HepG2 (cell line): ENCODE results near the gene NELFCD. TPM values are rescaled to one million over a fixed set of nuclear protein-coding genes. Genes with fewer than 3 reads are reported as not detected.

Experiments used
- ATF7 ChIP-seq, 2 experiments: fragments of 450-650 bp in 1 of 2; sonication (generic) in 1 of 2; formaldehyde crosslinking in 1 of 2; IDR thresholded peaks; 2 replicates each; pipeline versions ENCODE4 v1.4.0 to v1.6.1; 2016 to 2020; ENCODE audit warnings: antibody characterized with exemption in 1 of 2, mild to moderate bottlenecking in 1 of 2, missing genetic modification reagents in 1 of 2
- BHLHE40 ChIP-seq: IDR thresholded peaks from 2 replicates; pipeline ENCODE4 v1.6.1; 2011; ENCODE audit warnings: low read length, improper control_type of control experiment
- CBX2 ChIP-seq, 2 experiments: fragments of 200-600 bp in 1 of 2; sonication (generic); formaldehyde crosslinking in 1 of 2; IDR thresholded peaks; 2 replicates each; pipeline versions ENCODE4 v1.7.0 to v1.8.1; 2018 to 2022; ENCODE audit warnings: low read depth in 2 of 2, low read length in 1 of 2, mild to moderate bottlenecking in 1 of 2, missing genetic modification reagents in 1 of 2
- GFI1 ChIP-seq: sonication (generic); formaldehyde crosslinking; IDR thresholded peaks from 2 replicates; pipeline ENCODE4 v1.5.0; 2020; ENCODE audit warnings: missing genetic modification reagents, mild to moderate bottlenecking, borderline replicate concordance
- HDAC1 ChIP-seq: sonication (generic); formaldehyde crosslinking; IDR thresholded peaks from 2 replicates; pipeline ENCODE4 v1.5.1; 2020; ENCODE audit warnings: mild to moderate bottlenecking, missing genetic modification reagents
- MAFK ChIP-seq, 2 experiments: IDR thresholded peaks in 1 of 2; conservative IDR thresholded peaks in 1 of 2; 2 replicates each; pipeline ENCODE4 v1.6.1; 2011; ENCODE audit warnings: improper control_type of control experiment in 2 of 2, low read length in 2 of 2
- RFX1 ChIP-seq: fragments of 450-650 bp; IDR thresholded peaks from 2 replicates; pipeline ENCODE4 v1.6.1; 2017
- SOX13 ChIP-seq, 3 experiments: fragments of 450-650 bp in 1 of 3; sonication (generic) in 1 of 3; formaldehyde crosslinking in 1 of 3; IDR thresholded peaks in 2 of 3; conservative IDR thresholded peaks in 1 of 3; 2 replicates each; pipeline versions ENCODE4 v1.5.0 to v1.6.1; 2016 to 2020; ENCODE audit warnings: antibody characterized with exemption in 1 of 3, mild to moderate bottlenecking in 1 of 3, missing compliant biosample characterization in 1 of 3, missing genetic modification reagents in 1 of 3, moderate library complexity in 1 of 3
- ZNF143 ChIP-seq: sonication (generic); formaldehyde crosslinking; IDR thresholded peaks from 2 replicates; pipeline ENCODE4 v1.4.0; 2020; ENCODE audit warnings: missing genetic modification reagents
- ZNF260 ChIP-seq: sonication (generic); formaldehyde crosslinking; IDR thresholded peaks from 2 replicates; pipeline ENCODE4 v1.4.0; 2020; ENCODE audit warnings: missing genetic modification reagents, low read depth, mild to moderate bottlenecking, borderline replicate concordance
- ZNF562 ChIP-seq: sonication (generic); formaldehyde crosslinking; IDR thresholded peaks from 2 replicates; pipeline ENCODE4 v1.8.0; 2022; ENCODE audit warnings: missing genetic modification reagents, borderline replicate concordance
- polyA plus RNA-seq, 8 experiments: library from polyadenylated mRNA; depleted of rRNA in 3 of 8; stranded (reverse) in 7 of 8; unstranded in 1 of 8; fragments of >200 nt; fragmentation: Illumina TruSeq in 4 of 8; extraction: Trizol in 4 of 8; gene quantifications; 2 replicates each; pipeline versions ENCODE4 v1.2.1 to v1.2.3, GENCODE V29; 2011 to 2016; ENCODE audit warnings: low read depth in 4 of 8, missing spikeins in 1 of 8, mixed read lengths in 1 of 8; ENCODE audit not compliant: insufficient read depth in 1 of 8
- total RNA-seq, 5 experiments: library from RNA; depleted of rRNA; stranded (reverse); fragments of >200 nt; fragmentation: Illumina TruSeq; extraction: Trizol; gene quantifications; 2 replicates each; pipeline ENCODE4 v1.2.3, GENCODE V29; 2016; ENCODE audit warnings: low read depth in 1 of 5
- TF ChIP-seq, protein P1 (sequence below): IDR thresholded peaks from 2 replicates; pipeline ENCODE4 v1.6.1; 2016
- TF ChIP-seq, protein P2 (sequence below): sonication (generic); formaldehyde crosslinking; IDR thresholded peaks from 2 replicates; pipeline ENCODE4 v1.9.0; 2021; ENCODE audit warnings: missing genetic modification reagents, mild to moderate bottlenecking, borderline replicate concordance
- TF ChIP-seq, protein P3 (sequence below): sonication (generic); formaldehyde crosslinking; IDR thresholded peaks from 2 replicates; pipeline ENCODE4 v1.5.0; 2020; ENCODE audit warnings: missing genetic modification reagents
- TF ChIP-seq, protein P4 (sequence below): sonication (generic); formaldehyde crosslinking; IDR thresholded peaks from 2 replicates; pipeline ENCODE4 v1.5.1; 2020; ENCODE audit warnings: mild to moderate bottlenecking, missing genetic modification reagents, moderate library complexity
- TF ChIP-seq, protein P5 (sequence below): sonication (generic); formaldehyde crosslinking; IDR thresholded peaks from 2 replicates; pipeline ENCODE4 v1.4.0; 2020; ENCODE audit warnings: missing genetic modification reagents, mild to moderate bottlenecking, borderline replicate concordance
- TF ChIP-seq, protein P6 (sequence below): sonication (generic); formaldehyde crosslinking; IDR thresholded peaks from 2 replicates; pipeline ENCODE4 v1.8.0; 2022; ENCODE audit warnings: low read depth, missing genetic modification reagents

Gene NELFCD
- total and polyA plus RNA-seq, 2 of the 13 experiments (the other 11 are each of a cell fraction or from before 2014, with no cell fraction given), result 159 to 203 TPM

DNA sequence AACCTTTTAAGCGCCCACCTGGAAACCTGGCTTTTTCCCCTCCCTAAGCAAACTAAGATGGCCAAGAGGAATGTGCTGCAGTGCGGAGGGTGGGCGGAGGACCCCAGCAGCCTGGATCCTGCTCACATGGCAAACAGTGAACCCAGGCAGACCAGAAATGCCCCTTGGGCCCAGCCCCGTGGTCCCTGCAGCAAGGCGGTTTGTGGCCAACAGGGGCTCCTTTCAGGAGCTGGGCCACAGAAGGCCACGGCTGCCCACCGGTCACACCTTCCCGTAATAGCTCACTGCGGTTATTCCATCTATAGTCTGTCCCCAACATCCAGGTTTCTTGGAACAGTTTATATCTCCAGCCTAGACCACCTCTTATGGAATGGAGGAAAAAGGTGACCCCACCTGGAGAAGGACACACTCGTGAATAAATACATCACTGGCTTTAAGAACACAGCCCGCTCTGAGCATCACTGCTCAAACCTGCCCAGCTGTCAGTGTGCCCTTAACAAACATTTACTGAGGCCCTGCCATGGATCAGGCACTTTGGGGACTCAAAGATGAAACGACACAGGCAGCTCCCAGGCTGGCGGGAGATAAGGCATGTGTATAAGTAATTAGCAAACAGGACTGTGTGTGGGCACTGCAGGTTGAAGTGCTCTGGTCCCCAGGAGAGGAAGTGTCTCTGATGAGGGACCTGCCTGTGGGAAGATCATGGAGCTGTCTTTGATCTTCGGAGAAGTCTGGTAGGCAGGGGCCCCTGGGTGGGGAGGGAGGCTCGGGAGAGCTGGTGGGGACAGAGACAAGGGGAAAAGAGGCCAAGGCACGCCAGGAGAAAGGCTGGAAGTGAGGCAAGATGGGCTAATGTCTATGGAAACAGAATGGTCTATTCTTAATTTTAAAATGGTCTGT is 35.0 kb downstream of the NELFCD start (continued):
- no peak; a peak in 1 of 4 replicates for TF ChIP-seq MAFK (conservative IDR thresholded peaks at IDR 0.05 in 1 of 2, IDR thresholded peaks at IDR 0.05 in 1 of 2; ENCODE audit: low read length in 2 of 2)
- no peak for TF ChIP-seq ATF7 (IDR thresholded peaks at IDR 0.05)
- TF ChIP-seq ATF7 (CRISPR knock-in tag; IDR thresholded peaks at IDR 0.05), result peak; percentile 77; the same call in 1 of the 2 replicates
- TF ChIP-seq RFX1, result no peak
- TF ChIP-seq, protein P1, sequence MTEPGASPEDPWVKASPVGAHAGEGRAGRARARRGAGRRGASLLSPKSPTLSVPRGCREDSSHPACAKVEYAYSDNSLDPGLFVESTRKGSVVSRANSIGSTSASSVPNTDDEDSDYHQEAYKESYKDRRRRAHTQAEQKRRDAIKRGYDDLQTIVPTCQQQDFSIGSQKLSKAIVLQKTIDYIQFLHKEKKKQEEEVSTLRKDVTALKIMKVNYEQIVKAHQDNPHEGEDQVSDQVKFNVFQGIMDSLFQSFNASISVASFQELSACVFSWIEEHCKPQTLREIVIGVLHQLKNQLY, result peak; percentile 91; the same call in 1 of the 2 replicates
- TF ChIP-seq, protein P2, sequence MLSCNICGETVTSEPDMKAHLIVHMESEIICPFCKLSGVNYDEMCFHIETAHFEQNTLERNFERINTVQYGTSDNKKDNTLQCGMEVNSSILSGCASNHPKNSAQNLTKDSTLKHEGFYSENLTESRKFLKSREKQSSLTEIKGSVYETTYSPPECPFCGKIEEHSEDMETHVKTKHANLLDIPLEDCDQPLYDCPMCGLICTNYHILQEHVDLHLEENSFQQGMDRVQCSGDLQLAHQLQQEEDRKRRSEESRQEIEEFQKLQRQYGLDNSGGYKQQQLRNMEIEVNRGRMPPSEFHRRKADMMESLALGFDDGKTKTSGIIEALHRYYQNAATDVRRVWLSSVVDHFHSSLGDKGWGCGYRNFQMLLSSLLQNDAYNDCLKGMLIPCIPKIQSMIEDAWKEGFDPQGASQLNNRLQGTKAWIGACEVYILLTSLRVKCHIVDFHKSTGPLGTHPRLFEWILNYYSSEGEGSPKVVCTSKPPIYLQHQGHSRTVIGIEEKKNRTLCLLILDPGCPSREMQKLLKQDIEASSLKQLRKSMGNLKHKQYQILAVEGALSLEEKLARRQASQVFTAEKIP (CRISPR knock-in tag), result no peak
- TF ChIP-seq ZNF562, result no peak
- peak; percentile 80 for TF ChIP-seq GFI1
- TF ChIP-seq, protein P3, sequence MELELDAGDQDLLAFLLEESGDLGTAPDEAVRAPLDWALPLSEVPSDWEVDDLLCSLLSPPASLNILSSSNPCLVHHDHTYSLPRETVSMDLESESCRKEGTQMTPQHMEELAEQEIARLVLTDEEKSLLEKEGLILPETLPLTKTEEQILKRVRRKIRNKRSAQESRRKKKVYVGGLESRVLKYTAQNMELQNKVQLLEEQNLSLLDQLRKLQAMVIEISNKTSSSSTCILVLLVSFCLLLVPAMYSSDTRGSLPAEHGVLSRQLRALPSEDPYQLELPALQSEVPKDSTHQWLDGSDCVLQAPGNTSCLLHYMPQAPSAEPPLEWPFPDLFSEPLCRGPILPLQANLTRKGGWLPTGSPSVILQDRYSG (CRISPR knock-in tag), result no peak
- peak; percentile 70 for TF ChIP-seq ZNF143 (CRISPR knock-in tag)
- TF ChIP-seq CBX2 (IDR thresholded peaks at IDR 0.05; ENCODE audit: low read depth, low read length), result no peak
- TF ChIP-seq CBX2 (CRISPR knock-in tag; IDR thresholded peaks at IDR 0.05; ENCODE audit: low read depth), result no peak
- TF ChIP-seq ZNF260 (CRISPR knock-in tag), result no peak
- TF ChIP-seq, protein P4, sequence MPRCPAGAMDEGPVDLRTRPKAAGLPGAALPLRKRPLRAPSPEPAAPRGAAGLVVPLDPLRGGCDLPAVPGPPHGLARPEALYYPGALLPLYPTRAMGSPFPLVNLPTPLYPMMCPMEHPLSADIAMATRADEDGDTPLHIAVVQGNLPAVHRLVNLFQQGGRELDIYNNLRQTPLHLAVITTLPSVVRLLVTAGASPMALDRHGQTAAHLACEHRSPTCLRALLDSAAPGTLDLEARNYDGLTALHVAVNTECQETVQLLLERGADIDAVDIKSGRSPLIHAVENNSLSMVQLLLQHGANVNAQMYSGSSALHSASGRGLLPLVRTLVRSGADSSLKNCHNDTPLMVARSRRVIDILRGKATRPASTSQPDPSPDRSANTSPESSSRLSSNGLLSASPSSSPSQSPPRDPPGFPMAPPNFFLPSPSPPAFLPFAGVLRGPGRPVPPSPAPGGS (CRISPR knock-in tag), result peak; percentile 51; the same call in 1 of the 2 replicates
- TF ChIP-seq HDAC1, result peak; percentile 96
- TF ChIP-seq BHLHE40, result peak; percentile 56; the same call in 1 of the 2 replicates
- TF ChIP-seq SOX13 (IDR thresholded peaks at IDR 0.05), result peak; percentile 85
- peak in 1 of 2 experiments; percentile 92; a peak in 2 of 4 replicates for TF ChIP-seq SOX13 (CRISPR knock-in tag; conservative IDR thresholded peaks at IDR 0.05 in 1 of 2, IDR thresholded peaks at IDR 0.05 in 1 of 2)
- TF ChIP-seq, protein P5, sequence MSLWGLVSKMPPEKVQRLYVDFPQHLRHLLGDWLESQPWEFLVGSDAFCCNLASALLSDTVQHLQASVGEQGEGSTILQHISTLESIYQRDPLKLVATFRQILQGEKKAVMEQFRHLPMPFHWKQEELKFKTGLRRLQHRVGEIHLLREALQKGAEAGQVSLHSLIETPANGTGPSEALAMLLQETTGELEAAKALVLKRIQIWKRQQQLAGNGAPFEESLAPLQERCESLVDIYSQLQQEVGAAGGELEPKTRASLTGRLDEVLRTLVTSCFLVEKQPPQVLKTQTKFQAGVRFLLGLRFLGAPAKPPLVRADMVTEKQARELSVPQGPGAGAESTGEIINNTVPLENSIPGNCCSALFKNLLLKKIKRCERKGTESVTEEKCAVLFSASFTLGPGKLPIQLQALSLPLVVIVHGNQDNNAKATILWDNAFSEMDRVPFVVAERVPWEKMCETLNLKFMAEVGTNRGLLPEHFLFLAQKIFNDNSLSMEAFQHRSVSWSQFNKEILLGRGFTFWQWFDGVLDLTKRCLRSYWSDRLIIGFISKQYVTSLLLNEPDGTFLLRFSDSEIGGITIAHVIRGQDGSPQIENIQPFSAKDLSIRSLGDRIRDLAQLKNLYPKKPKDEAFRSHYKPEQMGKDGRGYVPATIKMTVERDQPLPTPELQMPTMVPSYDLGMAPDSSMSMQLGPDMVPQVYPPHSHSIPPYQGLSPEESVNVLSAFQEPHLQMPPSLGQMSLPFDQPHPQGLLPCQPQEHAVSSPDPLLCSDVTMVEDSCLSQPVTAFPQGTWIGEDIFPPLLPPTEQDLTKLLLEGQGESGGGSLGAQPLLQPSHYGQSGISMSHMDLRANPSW (CRISPR knock-in tag), result 0 out of 2 replicates have a peak, but pooled peaks have one; percentile 47
- TF ChIP-seq, protein P6, sequence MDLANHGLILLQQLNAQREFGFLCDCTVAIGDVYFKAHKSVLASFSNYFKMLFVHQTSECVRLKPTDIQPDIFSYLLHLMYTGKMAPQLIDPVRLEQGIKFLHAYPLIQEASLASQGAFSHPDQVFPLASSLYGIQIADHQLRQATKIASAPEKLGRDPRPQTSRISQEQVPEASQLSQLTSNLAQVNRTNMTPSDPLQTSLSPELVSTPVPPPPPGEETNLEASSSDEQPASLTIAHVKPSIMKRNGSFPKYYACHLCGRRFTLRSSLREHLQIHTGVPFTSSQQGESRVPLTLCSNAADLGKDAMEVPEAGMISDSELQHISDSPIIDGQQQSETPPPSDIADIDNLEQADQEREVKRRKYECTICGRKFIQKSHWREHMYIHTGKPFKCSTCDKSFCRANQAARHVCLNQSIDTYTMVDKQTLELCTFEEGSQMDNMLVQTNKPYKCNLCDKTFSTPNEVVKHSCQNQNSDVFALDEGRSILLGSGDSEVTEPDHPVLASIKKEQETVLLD (CRISPR knock-in tag), result no peak
